ENCODE measurements around the gene RASAL2.

The RASAL2 gene

GRCh38 chr1:178465011-178465410 is 371.1 kb downstream of the RASAL2 start:
- H3K36me3 ChIP-seq (ENCODE audit: insufficient read depth, low read length) = no peaks in the 10 kb centered on the region
- no peak for TF ChIP-seq EZH2phosphoT487 (IDR thresholded peaks at IDR 0.05; ENCODE audit: borderline replicate concordance)
- no peaks in the 10 kb centered on the region for H3K9me2 ChIP-seq (replicated peaks; ENCODE audit: low read depth, low read length)
- H3F3A ChIP-seq (ENCODE audit: low read depth) = no peaks in the 10 kb centered on the region
- H3K9me3 ChIP-seq (ENCODE audit: insufficient read depth, low read depth, low read length) = no peaks in the 10 kb centered on the region
- H4K20me1 ChIP-seq (ENCODE audit: insufficient read depth, low read length, poor library complexity, severe bottlenecking) = no peaks in the 10 kb centered on the region
- no peak overlapping the region for H3K4me3 ChIP-seq (ENCODE audit: low read length, poor library complexity, severe bottlenecking)
- no peak overlapping the region for H3K9ac ChIP-seq (ENCODE audit: low read depth, low read length, poor library complexity, severe bottlenecking)
- no peak overlapping the region for H2AFZ ChIP-seq (ENCODE audit: low read length)
- no peak overlapping the region for H3K4me2 ChIP-seq (ENCODE audit: low read depth, low read length, poor library complexity, severe bottlenecking)
- no peaks in the 10 kb centered on the region for H3K79me2 ChIP-seq (ENCODE audit: insufficient read depth, low read length)
- H3K4me1 ChIP-seq (ENCODE audit: insufficient read depth, low read length, poor library complexity, severe bottlenecking) = no peaks in the 10 kb centered on the region
- H3K27me3 ChIP-seq (ENCODE audit: insufficient read depth, low read length, poor library complexity, severe bottlenecking) = no peaks in the 10 kb centered on the region

- no peaks in the 10 kb centered on the region for H3K36me3 ChIP-seq (ENCODE audit: insufficient read depth, low read length)
- H3K4me1 ChIP-seq (ENCODE audit: insufficient read depth, low read length, poor library complexity, severe bottlenecking) = no peaks in the 10 kb centered on the region
- H3F3A ChIP-seq (ENCODE audit: low read depth) = no peaks in the 10 kb centered on the region
These were observed 373.9 kb downstream of the RASAL2 start for GRCh38 chr1:178467837-178468236.

GRCh38 chr1:178470411-178470960 is 376.6 kb downstream of the RASAL2 start:
- H3K27me3 ChIP-seq (ENCODE audit: insufficient read depth, low read length, poor library complexity, severe bottlenecking) = no peaks in the 10 kb centered on the region
- no peak overlapping the region for H3K9ac ChIP-seq (ENCODE audit: low read depth, low read length, poor library complexity, severe bottlenecking)
- no peaks in the 10 kb centered on the region for H3K9me2 ChIP-seq (replicated peaks; ENCODE audit: low read depth, low read length)
- TF ChIP-seq EZH2phosphoT487 (IDR thresholded peaks at IDR 0.05; ENCODE audit: borderline replicate concordance) (no peak), CTCF (conservative IDR thresholded peaks at IDR 0.05; ENCODE audit: low read length) (no peak)
- H3K4me1 ChIP-seq (ENCODE audit: insufficient read depth, low read length, poor library complexity, severe bottlenecking) = no peaks in the 10 kb centered on the region
- no peak overlapping the region for H2AFZ ChIP-seq (ENCODE audit: low read length)
- H3K79me2 ChIP-seq (ENCODE audit: insufficient read depth, low read length) = no peaks in the 10 kb centered on the region
- no peaks in the 10 kb centered on the region for H4K20me1 ChIP-seq (ENCODE audit: insufficient read depth, low read length, poor library complexity, severe bottlenecking)
- H3K4me3 ChIP-seq (ENCODE audit: low read length, poor library complexity, severe bottlenecking) = no peak overlapping the region
- no peaks in the 10 kb centered on the region for H3K36me3 ChIP-seq (ENCODE audit: insufficient read depth, low read length)
- H3F3A ChIP-seq (ENCODE audit: low read depth) = no peaks in the 10 kb centered on the region
- H3K4me2 ChIP-seq (ENCODE audit: low read depth, low read length, poor library complexity, severe bottlenecking) = no peak overlapping the region
- H3K9me3 ChIP-seq (ENCODE audit: insufficient read depth, low read depth, low read length) = no peaks in the 10 kb centered on the region

More at GRCh38 chr1:178467837-178468236, 373.9 kb downstream of the RASAL2 start:
- TF ChIP-seq EZH2phosphoT487 (IDR thresholded peaks at IDR 0.05; ENCODE audit: borderline replicate concordance) = no peak
- no peak for TF ChIP-seq CTCF (conservative IDR thresholded peaks at IDR 0.05; ENCODE audit: low read length)
- Histone ChIP-seq H3K9me3 (ENCODE audit: insufficient read depth, low read depth, low read length) (no peaks in the 10 kb centered on the region), H3K27me3 (ENCODE audit: insufficient read depth, low read length, poor library complexity, severe bottlenecking) (no peaks in the 10 kb centered on the region), H4K20me1 (ENCODE audit: insufficient read depth, low read length, poor library complexity, severe bottlenecking) (no peaks in the 10 kb centered on the region), H3K79me2 (ENCODE audit: insufficient read depth, low read length) (no peaks in the 10 kb centered on the region), H3K9me2 (replicated peaks; ENCODE audit: low read depth, low read length) (no peaks in the 10 kb centered on the region), H3K4me3 (ENCODE audit: low read length, poor library complexity, severe bottlenecking) (no peak overlapping the region), H3K4me2 (ENCODE audit: low read depth, low read length, poor library complexity, severe bottlenecking) (no peak overlapping the region), H3K9ac (ENCODE audit: low read depth, low read length, poor library complexity, severe bottlenecking) (no peak overlapping the region), H2AFZ (ENCODE audit: low read length) (no peak overlapping the region)

- peak overlapping the region; percentile 22; the same call in 1 of the 2 replicates for H2AFZ ChIP-seq (ENCODE audit: low read length)
- TF ChIP-seq EZH2phosphoT487 (IDR thresholded peaks at IDR 0.05; ENCODE audit: borderline replicate concordance) = no peak
- no peaks in the 10 kb centered on the region for H3F3A ChIP-seq (ENCODE audit: low read depth)
- no peaks in the 10 kb centered on the region for H3K9me3 ChIP-seq (ENCODE audit: insufficient read depth, low read depth, low read length)
- no peaks in the 10 kb centered on the region for H3K9me2 ChIP-seq (replicated peaks; ENCODE audit: low read depth, low read length)
- H4K20me1 ChIP-seq (ENCODE audit: insufficient read depth, low read length, poor library complexity, severe bottlenecking) = no peaks in the 10 kb centered on the region
- no peak overlapping the region for H3K9ac ChIP-seq (ENCODE audit: low read depth, low read length, poor library complexity, severe bottlenecking)
- no peaks in the 10 kb centered on the region for H3K36me3 ChIP-seq (ENCODE audit: insufficient read depth, low read length)
- no peaks in the 10 kb centered on the region for H3K27me3 ChIP-seq (ENCODE audit: insufficient read depth, low read length, poor library complexity, severe bottlenecking)
- H3K4me3 ChIP-seq (ENCODE audit: low read length, poor library complexity, severe bottlenecking) = no peak overlapping the region
- peak overlapping the region; percentile 44 for H3K4me2 ChIP-seq (ENCODE audit: low read depth, low read length, poor library complexity, severe bottlenecking)
- no peaks in the 10 kb centered on the region for H3K79me2 ChIP-seq (ENCODE audit: insufficient read depth, low read length)
- H3K4me1 ChIP-seq (ENCODE audit: insufficient read depth, low read length, poor library complexity, severe bottlenecking) = no peaks in the 10 kb centered on the region
These were observed 378.6 kb downstream of the RASAL2 start for GRCh38 chr1:178472531-178472930.

Data from Loucy (cell line).